Fibroblast of mammary gland (primary cell): Measurements from ENCODE around the gene VASN.

Experiments
- DNase-seq: peaks from one replicate; pipeline ENCODE4 v3.0.0-alpha.2; 2010; ENCODE audit warnings: low read depth
- H3K4me3 ChIP-seq: 2 replicates; pipeline ENCODE4 v1.5.1; 2011; ENCODE audit warnings: low read depth, mild to moderate bottlenecking, low read length, moderate library complexity; ENCODE audit not compliant: control insufficient read depth
- CTCF ChIP-seq: conservative IDR thresholded peaks from 2 replicates; pipeline ENCODE4 v1.5.1; 2011; ENCODE audit warnings: low read depth, low read length, inconsistent platforms; ENCODE audit not compliant: control insufficient read depth, insufficient read depth

VASN gene

DNA sequence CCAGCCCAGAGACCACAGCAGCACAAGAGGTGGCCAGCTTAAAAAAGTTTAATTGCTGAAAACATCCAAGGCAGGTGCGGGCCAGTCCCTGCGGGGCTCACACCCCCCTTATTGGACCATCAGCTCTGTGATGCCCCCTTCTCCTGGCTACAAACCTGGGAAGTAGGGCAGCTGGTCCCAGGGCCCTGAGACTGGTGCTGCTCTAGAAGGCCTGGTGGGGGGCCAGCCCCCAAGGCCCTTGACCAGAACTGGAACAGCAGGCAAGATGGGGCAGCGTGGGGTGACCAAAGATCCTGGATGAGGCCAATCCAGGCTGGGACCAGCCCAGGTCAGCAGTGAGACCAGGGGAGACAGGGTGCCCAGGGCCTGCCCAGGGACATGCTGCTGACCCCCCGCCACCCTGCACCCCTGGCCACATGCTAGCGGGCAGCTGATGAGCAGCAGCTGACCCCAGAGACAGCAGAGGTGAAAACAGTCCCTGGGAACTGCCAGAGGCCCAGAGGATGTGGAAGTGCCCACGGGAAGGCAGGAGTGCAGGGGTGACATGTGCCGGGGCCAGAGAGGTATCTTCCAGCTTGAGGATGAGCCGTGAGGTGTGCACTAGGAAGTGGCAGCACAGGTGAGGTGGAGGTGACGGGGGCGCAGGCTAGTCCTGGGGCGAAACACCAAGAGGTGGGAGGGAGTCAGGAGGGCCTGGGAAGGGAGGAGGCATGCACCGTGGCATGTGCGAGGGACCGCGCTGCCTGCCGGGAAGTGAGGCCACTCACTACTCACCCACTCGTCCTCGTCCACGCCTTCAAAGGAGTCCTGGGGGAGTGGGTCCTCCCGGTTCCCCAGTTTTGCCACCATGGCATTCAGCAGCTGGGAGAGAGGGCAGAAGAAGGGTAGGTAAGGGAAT is 16.9 kb upstream of the VASN start:
- TF ChIP-seq CTCF: no peak
- no peak for DNase-seq
- no peak overlapping the region for H3K4me3 ChIP-seq

DNA sequence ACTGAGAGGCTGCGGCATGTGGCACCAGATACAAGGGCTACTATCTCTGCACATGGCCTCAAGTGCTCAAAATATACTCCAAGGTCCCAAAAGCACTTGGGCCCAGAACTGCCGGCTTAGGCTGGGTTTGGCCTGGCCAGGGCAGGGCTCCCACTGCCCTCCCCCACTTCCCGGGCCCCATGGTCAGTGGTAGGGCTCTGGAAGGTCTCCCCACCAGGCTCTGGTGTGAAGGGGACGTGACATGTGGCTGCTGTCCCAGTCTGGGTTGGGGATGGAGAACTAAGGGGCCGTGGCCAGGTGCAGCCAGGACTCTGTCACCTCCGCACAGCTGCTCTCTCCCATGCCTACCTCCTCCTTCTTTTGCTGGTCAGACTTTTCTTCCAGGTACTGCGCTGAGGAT is 14.8 kb upstream of the VASN start:
- DNase-seq: no peak
- no peak for TF ChIP-seq CTCF
- no peak overlapping the region for H3K4me3 ChIP-seq

- TF ChIP-seq CTCF: no peak
- no peak overlapping the region for H3K4me3 ChIP-seq
These were observed 13.4 kb upstream of the VASN start for GRCh38 chr16:4358236-4358635.

DNA sequence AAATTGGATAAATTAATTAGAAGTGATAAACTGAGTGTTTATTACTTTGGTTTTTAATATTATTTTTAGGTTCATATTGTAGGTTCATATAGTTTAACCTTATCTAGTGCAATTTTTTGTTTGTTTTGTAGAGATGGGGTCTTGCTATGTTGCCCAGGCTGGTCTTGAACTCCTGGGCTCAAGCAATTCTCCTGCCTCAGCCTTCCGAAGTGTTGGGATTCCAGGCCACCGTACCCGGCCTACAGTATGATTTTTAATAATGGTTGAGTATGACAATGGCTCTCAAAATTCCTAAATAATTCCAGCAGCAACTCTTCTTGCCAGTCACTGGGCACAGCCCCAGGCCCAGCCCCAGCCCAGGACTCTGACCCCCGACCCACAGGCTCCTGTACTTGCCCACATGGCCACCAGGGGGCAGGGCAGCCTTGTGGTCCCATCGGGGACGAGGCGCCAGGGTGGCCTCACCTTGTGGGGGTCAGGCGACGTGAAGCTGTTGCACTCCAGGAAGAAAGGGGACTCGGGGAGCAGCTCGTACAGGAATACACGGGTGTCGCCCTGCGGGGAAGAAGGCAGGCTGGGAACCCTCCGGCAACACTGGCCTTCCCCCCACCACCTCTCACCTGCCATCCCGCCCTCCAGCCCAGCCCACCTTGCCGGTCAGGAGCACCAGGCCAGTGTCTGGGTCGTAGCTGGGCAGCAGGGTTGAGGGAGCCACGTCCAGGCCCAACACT is 12.7 kb upstream of the VASN start:
- no peak overlapping the region for H3K4me3 ChIP-seq
- TF ChIP-seq CTCF: peak; percentile 70
- DNase-seq: no peak

More at GRCh38 chr16:4358236-4358635, 13.4 kb upstream of the VASN start:
- no peak for DNase-seq

DNA sequence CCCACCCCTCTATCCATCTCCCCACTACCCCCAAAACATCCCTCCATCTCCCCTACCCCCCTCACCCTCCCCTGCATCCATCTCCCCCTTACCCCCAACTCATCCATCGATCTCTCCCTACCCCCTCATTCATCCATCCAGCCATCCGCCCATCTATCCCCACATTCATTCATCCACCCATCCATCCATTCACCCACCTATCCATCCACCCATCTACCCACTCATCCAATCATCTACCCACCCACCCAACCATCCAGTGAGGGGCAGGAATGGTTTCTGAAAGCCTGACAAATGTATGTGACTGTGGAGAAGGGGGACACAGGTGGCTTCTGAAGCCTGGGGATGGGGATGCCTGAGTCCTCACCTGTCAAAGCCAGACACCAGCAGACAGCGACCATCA is 11.7 kb upstream of the VASN start:
- no peak for TF ChIP-seq CTCF
- DNase-seq: no peak
- no peak overlapping the region for H3K4me3 ChIP-seq

- no peak for DNase-seq
- H3K4me3 ChIP-seq: no peak overlapping the region
- no peak for TF ChIP-seq CTCF
These were observed 11.1 kb upstream of the VASN start for GRCh38 chr16:4360538-4361021.
